Bone marrow (tissue), 2 donors: ENCODE measurements around the gene AHNAK.
A peak's percentile ranks its signal among the peaks of the same experiment; 100 is the strongest.
"Not testable (repeated sequence)": the region's sequence is repeated elsewhere in the genome, so short reads cannot be mapped to it uniquely, and the experiment has no call there.

ENCODE experiments used
- DNase-seq, 2 donors: peaks; one replicate each; lab custom pipeline; 2025; lab: John Stamatoyannopoulos, UW

The AHNAK gene

GRCh38 chr11:62457478-62457877, 89.1 kb downstream of the AHNAK start:
- no peak for DNase-seq

- no peak for DNase-seq
Observed at GRCh38 chr11:62456630-62457029, 90.0 kb downstream of the AHNAK start.

- DNase-seq = no peak
Observed at GRCh38 chr11:62452839-62453468, 93.7 kb downstream of the AHNAK start.

- DNase-seq = no peak
Observed at GRCh38 chr11:62452261-62452660, 94.3 kb downstream of the AHNAK start.

- DNase-seq = no peak
Observed at GRCh38 chr11:62451241-62451621, 95.4 kb downstream of the AHNAK start.

- DNase-seq = no peak
Observed at GRCh38 chr11:62450543-62451240, 95.9 kb downstream of the AHNAK start.

GRCh38 chr11:62449912-62450311, 96.7 kb downstream of the AHNAK start:
- DNase-seq = not testable (repeated sequence)

GRCh38 chr11:62449451-62449851, 97.2 kb downstream of the AHNAK start:
- no peak for DNase-seq

- DNase-seq = no peak
Observed at GRCh38 chr11:62446091-62446490, 100.5 kb downstream of the AHNAK start.

GRCh38 chr11:62445314-62445740, 101.3 kb downstream of the AHNAK start:
- DNase-seq = no peak

- no peak for DNase-seq
Observed at GRCh38 chr11:62444835-62445234, 101.8 kb downstream of the AHNAK start.

- DNase-seq = peak; percentile 41 to 64
Observed at GRCh38 chr11:62444236-62444833, 102.3 kb downstream of the AHNAK start.

- peak; percentile 14 to 41 for DNase-seq
Observed at GRCh38 chr11:62443390-62444235, 103.0 kb downstream of the AHNAK start.

- DNase-seq = no peak
Observed at GRCh38 chr11:62439785-62440602, 106.6 kb downstream of the AHNAK start.

GRCh38 chr11:62438641-62439040, 108.0 kb downstream of the AHNAK start:
- DNase-seq = no peak

- DNase-seq = no peak
Observed at GRCh38 chr11:62437616-62438015, 109.0 kb downstream of the AHNAK start.

- DNase-seq = peak in 1 of 2 donors; percentile 38
Observed at GRCh38 chr11:62435846-62436660, 110.6 kb downstream of the AHNAK start.

GRCh38 chr11:62433904-62434276, 112.7 kb downstream of the AHNAK start:
- DNase-seq = no peak

GRCh38 chr11:62433141-62433903, 113.3 kb downstream of the AHNAK start:
- no peak for DNase-seq

GRCh38 chr11:62432695-62433094, 113.9 kb downstream of the AHNAK start:
- no peak for DNase-seq
